Superior temporal gyrus (tissue), 1 donor: ENCODE results near the gene ROPN1B.
"Not testable (repeated sequence)": the region's sequence is repeated elsewhere in the genome, so short reads cannot be mapped to it uniquely, and the experiment has no call there.

Source experiments
- DNase-seq: peaks from one replicate; pipeline ENCODE4 v3.0.0-alpha.2; 2016; ENCODE audit errors: extremely low spot score

The ROPN1B gene

DNA sequence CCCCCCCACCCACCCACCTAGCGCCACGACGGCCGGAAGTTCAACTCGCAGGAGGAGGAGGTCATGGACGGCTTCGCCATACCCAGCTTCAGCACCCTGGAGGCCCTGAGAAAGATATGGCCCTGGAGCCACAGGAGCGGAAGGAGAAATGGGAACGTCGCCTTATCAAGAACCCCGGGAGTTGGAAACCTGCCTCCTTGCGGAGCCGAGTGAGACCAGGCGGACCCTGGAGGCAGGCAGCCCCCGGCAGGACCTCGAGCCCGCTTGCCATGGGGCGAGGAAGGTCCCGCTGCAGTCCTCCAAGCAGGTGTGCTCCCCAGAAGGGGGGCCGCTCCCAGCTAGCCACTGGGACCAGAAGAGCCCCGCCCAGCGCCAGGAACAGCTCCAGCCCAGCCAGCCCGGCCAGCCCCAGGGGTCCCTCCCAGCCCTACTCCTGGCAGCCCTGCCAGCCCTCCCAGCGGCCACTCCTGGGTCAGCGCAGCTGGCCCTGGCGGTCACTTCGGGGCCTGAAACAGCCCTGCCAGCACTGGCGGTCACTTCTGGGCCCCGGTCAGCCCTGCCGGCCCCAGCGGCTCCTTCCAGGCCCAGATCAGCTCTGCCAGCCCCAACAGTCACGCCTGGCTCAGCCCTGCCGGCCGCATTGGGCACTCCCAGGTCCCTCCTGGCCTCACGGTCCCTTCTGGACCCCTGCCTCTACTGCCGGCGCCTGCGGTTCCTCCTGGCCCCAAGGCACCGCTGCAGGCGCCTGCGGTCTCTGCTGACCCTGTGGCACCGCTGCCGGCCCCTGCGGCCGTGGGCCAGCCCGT lies 10.3 kb upstream of the ROPN1B start:
- no peak for DNase-seq

DNA sequence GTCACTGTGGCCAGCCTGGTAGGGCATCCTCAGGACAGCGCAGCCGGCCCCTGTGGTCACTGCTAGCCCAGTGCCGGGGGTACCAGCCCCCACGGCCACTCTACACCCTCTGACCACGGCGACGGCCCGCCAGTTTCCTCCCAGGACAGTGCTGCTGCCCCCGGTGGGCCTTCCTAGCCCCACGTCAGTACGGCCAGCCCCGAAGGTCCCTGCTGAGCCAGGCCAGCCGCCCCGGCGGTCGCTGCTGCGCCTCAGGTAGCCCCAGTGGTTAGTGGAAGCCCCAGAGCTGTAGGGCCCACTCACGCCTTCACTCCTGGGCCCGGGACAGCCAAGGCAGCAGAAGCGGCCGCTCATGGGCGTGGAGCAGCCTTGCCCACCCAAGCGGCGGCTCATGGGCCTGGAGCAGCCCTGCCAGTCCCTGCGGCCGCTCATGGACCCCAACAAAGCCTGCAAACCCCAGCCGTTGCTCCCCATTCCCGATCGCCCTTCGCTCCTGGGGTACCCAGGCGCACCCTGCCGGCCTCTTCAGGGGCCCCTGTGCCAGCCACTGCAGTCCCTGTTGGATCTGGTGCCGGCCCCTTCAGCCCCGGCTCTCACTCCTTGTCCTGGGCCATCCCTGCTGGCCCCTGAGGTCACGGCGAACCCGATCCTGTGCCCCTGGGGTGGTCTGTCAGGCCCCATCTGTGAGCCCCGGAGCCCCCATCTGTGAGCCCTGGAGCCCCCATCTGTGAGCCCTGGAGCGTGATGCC lies 9.5 kb upstream of the ROPN1B start:
- no peak for DNase-seq

- no peak for DNase-seq
Observed at GRCh38 chr3:125960066-125960424, 8.9 kb upstream of the ROPN1B start.

- no peak for DNase-seq
Observed at GRCh38 chr3:125960456-125961288, 8.3 kb upstream of the ROPN1B start.

GRCh38 chr3:125961289-125961589 lies 7.7 kb upstream of the ROPN1B start:
- no peak for DNase-seq

DNA sequence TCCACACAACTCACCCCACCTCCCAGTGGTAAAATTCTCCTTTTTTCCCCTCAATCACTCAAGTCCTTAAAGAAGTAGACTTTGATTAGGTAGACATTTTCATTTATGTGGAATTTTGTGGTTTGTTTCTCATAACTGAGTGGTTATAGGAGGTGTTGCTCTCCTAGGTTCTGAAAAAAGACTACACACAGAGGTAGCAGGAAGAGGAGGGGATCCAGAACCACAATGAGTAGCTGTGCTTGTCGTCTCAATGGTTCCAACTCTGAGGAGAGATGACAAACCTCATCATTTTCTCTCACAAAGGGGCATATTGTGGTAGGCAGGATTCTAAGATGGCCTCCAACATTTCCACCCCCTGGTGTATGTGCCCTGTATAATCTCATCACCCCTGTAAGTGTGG lies 5.1 kb upstream of the ROPN1B start:
- not testable (repeated sequence) for DNase-seq

DNA sequence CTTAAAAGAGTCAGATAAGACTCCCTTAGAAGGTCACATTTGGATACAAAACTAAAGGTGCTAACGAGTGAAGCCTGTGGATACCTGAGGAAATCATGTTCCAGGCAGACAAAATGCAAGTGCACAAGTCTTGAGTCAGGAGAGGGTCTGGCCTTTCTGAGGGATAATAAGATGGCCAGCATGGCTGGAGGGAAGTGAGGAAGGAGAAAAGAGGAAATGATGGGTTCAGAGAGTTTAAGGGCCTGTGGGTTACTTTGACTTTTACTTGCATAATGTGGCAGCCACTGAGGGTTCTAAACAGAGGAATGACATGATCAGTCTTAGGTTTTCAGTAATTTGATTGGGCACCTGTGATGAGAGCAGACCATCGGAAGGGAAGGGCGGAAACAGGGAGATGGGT lies 3.5 kb upstream of the ROPN1B start:
- no peak for DNase-seq

GRCh38 chr3:125967156-125967555 lies 1.8 kb upstream of the ROPN1B start:
- no peak for DNase-seq

GRCh38 chr3:125968121-125968520 lies 857 bp upstream of the ROPN1B start:
- not testable (repeated sequence) for DNase-seq

GRCh38 chr3:125971997-125972944 lies 3.3 kb downstream of the ROPN1B start:
- peak; percentile 59 for DNase-seq

DNA sequence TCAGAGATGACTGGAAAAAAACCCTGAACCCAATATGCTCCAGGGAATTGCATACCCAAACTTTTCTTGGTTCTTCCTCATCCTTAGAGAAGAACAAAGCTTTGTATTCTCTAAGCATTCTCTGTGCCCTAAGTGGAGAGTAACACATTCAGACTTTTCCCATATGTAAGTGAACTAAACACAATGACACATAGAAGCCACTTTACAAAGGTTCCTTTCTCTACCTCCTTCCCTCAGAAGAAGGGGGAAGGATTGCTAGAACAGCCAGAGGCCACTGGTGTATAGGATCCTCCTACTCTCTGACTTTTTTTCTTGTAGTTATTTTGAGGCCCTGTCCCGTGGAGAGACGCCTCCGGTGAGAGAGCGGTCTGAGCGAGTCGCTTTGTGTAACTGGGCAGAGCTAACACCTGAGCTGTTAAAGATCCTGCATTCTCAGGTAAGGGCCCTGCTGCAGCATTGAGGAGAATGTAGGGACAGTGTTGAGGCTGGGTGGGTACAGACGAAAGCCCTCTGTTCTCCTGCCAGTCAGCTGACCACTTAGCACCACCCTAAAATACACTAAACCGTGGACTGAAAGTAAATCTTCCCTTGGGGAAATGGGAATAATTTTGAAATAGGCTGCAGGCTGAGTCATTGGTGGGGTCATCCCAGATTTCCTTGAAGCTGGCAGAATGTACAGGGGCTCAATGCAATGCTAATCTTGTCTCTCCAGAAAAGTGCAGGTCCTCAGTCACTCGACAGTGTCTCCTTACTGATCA lies 6.4 kb downstream of the ROPN1B start:
- peak; percentile 5 for DNase-seq

- not testable (repeated sequence) for DNase-seq
Observed at GRCh38 chr3:125976003-125976390, 7.0 kb downstream of the ROPN1B start.

GRCh38 chr3:125977104-125977503 lies 8.1 kb downstream of the ROPN1B start:
- not testable (repeated sequence) for DNase-seq

GRCh38 chr3:125984951-125985350 lies 16.0 kb downstream of the ROPN1B start:
- not testable (repeated sequence) for DNase-seq

DNA sequence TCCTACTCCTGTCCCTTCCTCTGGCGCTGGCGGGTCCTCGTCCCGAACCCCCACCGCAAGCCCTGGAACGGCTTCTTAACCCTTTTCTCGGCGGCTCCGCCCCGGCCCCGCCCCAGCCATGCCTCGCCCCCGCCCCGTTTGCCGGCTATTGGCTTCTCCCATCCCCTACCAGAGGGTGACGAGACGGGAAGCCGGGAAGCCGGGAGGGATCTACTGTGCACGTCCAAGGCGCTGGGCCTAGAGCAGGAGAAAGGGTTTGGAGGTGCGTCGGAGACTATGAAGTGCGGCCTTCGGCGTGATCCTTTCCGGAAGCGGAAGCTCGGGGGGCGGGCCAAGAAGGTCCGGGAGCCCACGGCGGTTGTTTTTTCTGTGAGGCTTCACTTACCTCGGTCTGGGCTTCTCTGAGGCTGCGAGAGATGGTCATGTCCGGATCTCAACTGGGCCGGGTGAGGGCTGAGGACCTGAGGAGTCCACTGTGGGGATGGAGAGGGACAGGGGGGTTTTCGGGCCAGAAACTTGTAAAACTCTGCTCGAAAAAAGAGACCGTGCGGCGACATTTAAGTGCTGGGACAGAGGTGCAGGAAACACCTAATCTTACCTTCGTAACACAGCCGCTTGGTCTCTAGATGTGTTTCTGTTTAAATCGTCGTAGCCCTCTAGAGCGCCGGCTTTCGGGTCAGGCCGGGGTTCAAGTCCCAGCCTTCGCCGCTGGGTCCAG lies 21.4 kb downstream of the ROPN1B start:
- peak; percentile 81 for DNase-seq

DNA sequence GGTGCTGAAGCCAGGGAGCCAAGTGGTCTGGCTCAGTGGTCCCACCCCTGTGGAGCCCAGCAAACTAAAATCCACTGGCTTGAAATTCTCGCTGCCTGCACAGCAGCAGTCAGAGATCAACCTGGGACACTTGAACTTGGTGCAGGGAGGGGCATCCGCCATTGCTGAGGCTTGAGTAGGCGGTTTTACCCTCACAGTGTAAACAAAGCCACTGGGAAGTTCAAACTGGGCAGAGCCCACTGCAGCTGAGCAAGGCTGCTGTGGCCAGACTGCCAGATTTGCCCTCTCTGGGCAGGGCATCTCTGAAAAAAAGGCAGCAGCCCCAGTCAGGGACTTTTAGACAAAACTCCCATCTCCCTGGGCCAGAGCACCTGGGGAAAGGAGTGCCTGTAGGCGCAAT lies 27.8 kb downstream of the ROPN1B start:
- DNase-seq: not testable (repeated sequence)

DNA sequence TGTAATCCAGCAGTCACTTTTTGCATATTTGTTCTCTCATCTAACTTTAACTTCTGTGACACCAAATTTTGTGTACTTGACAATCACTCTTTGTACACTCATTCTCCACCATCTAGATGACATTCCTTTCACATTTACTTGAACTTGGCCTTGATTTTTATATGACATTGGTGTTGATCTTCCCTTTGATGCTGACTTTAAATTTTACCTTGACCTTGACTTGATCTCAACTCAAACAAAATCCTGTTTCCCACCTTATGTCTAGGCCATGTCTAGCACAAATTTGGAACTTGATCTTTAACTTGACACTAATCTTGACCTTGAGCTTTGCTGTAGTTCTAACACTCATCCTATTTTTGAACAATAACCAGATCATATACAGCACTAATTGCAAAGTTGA lies 33.2 kb downstream of the ROPN1B start:
- no peak for DNase-seq

- no peak for DNase-seq
Observed at GRCh38 chr3:126003447-126004190, 34.6 kb downstream of the ROPN1B start.

DNA sequence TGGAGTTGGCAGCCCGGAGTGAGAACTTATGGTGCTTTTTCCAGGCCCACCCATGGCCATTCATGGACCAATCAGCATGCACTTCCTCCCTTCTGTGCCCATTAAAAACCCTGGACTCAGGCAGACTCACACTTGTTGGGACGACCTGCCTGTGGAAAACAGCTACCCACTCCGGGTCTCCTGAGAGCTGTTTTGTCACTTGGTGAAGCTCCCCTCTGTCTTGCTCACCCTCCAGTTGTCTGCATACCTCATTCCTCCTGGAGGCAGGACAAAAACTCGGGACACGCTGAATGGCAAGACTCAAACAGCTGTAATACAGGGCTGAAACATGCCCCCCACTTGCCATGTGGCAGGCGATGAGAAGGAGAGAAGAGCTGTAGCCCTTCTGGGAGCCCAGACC lies 35.2 kb downstream of the ROPN1B start:
- no peak for DNase-seq
